HL-60/S4 treated with phorbol 12-myristate 13-acetate at 8.2 ng/mL for 4 days and 3 days (cell line): ENCODE data around the gene VGF.

Experiments
- in situ Hi-C: fragments of 300-500 bp; cut with MboI; formaldehyde crosslinking; loops from 2 replicates; pipeline ENCODE4 v1.15.0; 2022; ENCODE audit warnings: low sequenced_read_pairs

VGF gene

GRCh38 chr7:101186194-101186593, 20.8 kb upstream of the VGF start:
- in situ Hi-C loops, result no loop called here

DNA sequence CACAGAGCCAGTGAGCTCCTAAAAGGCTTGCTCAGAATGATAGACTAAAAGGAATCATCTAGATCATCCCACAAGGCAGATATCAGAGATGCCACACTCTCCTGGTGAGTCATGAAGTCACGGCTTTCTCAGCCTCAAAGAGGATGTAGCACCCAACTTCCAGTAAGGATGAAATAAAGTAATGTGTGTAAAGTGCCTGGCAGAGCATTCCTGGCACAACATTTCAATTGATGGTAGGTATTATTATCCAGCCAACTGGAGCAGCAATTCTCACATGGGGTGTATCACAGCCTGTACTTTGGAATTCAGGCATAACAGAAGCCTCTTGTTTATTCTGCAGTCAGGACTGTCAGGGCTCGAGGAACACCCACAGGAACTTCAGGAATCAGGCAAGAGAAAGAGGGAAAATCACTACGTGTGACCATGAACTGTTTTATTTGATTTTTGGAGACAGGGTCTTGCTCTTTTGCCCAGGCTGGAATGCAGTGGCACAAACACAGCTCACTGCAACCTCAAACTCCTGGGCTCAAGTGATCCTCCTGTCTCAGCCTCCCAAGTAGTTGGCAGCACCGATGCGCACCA, 20.0 kb upstream of the VGF start:
- in situ Hi-C loops, result no loop called here

DNA sequence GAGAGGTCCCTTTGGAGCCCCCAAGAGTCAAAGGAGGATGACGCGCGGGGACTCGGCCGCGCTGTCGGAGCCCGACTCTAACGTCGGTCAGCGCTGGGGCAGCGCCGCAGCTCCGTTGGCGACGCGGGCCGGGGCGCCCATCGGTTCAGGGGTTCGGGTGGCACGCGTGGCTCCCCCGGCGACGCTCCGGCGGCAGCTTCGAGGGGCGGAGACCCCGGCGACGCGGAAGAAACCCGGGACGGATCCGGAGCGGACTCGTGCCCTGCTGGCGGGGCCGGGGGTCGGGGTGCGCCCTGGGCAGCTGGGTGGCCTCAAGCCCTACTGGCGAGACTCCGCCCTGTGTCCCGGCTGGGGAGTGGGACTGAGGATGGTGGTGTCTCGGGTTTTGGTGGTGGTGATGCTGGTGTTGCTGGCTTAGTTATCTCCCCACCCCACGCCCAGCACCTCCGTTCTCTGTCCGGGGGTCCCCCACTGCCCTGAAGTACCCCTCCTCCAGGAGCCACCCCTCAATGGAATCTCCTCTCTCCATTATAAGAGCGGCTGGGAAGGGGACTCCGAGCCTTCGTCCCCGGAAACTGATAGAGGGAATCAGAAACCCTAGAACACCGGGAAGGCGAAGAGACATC, 14.9 kb upstream of the VGF start, which contains the start of gene NAT16:
TSS of gene NAT16 (minus strand) at position 164 of the 626 bp plus-strand sequence. CDS start 5,486 bp downstream, outside the sequence.
- in situ Hi-C loops, result no loop called here

- in situ Hi-C loops, result no loop called here
Observed at GRCh38 chr7:101179713-101180112, 14.3 kb upstream of the VGF start.

DNA sequence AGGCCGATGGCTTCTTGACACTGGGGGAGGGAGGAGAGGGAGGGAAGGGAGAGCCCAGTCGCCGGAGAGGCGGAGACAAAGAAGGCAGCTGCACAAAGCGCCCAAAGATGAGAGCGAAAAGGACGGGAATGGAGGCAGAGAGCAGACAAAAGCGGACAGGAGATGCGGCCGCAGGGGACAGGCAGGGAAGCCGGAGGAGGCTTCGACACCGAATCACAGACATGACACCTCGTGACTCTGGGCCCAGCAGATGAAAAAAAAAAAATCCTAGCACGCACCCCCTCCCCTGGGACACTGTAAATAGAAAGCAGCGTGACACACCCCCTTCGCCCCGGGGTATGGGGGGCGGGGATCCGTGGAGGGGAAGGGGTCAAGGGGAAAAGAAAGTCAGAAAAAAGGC, 13.7 kb upstream of the VGF start:
- in situ Hi-C loops, result no loop called here

- in situ Hi-C loops, result no loop called here
Observed at GRCh38 chr7:101177644-101178043, 12.3 kb upstream of the VGF start.

- in situ Hi-C loops, result no loop called here
Observed at GRCh38 chr7:101175664-101176063, 10.3 kb upstream of the VGF start.

DNA sequence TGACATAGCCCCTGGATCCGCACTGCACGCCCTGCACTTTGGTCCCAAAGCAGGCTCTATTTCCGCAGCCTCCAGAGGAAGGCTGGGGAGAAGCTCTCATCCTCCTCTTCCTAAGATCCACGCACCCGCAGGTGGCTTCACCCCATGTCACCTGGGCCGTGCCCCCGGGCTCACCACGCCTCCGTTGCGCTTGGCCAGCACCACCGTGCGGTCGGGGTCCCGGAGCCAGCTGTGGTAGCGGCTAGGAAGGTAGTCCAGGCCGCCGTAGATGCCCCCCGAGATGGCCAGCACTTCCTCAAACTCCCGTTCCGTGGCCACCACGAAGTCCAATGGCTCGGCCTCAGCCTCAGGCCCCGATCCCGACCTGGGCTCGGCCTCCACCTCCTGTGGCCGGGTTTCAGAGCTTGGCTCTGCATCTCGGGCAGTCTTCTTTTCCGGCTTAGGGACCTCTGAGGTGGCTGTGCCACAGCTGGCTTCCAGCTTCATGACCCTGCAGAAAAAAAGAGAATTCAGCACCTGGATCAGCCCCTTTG, 9.0 kb upstream of the VGF start:
- in situ Hi-C loops, result no loop called here

DNA sequence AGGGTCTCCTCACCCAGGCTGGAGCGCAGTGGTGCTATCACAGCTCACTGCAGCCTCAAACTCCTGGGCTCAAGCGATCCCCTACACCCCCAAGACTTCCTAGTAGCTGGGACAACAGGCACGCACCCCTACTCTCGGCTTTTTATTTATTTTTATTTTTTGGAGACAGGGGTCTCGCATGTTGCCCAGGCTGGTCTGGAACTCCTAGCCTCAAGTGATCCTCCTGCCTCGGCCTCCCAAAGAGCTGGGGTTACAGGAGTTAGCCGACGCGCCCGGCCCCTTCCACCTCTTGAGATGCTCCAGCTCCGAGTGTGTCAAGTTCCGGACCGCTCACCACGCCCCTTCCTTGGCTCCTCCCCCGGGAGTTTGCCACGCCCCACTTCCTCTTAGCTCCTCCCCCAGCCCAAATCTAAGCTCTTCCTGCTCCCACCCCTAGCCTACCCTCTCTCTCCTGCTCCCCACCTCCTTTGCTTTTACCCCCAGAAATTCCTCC, 8.4 kb upstream of the VGF start:
- in situ Hi-C loops, result no loop called here

- in situ Hi-C loops, result no loop called here
Observed at GRCh38 chr7:101172854-101173751, 7.7 kb upstream of the VGF start.

DNA sequence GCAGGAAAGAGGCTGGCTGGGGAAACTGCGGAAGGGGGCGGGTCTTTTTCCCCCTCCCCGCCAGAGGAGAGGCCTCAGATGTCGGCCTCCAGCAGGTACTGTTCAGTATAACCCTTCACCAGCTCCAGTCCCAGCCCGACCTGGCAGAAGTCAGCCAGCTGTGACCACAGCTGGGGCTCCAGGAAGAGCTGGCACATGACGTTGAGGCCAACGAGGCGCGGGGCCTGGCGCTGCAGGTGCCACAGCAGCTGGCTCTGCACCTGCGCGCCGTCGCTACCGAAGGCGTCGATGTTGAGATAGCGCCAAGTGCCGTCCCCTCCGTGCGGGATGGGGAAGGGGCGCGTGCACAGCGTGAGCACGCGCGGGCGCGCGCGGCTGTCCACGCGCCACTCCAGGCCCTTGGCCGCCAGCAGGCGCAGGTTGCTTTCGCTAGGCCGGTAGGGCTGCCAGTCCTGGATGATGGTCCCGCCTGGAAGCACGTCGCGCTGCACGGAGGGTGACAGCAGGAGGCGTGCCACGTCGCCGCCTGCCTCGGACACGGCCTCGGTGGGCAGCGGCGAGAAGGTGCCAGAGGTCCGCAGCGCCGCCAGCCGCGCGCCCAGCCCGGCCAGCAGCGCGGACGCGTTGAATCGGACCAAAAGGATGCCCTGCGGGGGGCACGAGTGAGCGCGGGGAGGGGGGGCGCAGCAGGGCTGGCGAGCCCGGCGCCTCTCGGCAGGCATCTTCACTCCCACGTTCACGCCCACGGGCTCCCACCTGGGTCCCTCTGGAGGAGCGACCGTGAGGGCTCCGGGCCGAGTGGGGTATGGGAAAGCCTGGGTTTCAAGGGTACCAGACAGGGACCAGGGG, 6.9 kb upstream of the VGF start:
- in situ Hi-C loops, result no loop called here

DNA sequence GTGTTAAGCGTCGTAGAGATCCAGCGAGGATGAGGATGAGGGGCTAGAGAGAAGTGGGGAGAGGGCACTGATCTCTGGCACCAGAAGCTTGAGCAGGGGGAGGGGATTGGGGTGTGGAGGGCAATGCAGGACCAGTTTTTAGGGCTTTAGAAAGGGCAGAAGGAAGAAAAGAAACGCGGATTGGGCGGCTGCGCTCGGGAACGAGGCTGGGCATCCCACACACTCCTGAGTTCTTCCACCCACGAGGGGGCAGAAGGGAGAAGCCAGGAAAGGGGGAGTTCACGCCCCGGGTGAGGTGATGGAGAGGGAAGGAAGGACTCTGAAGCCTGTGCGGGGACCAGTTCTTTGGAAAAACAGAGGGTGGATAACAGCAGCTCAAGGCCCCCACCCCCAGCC, 6.1 kb upstream of the VGF start:
- in situ Hi-C loops, result no loop called here

DNA sequence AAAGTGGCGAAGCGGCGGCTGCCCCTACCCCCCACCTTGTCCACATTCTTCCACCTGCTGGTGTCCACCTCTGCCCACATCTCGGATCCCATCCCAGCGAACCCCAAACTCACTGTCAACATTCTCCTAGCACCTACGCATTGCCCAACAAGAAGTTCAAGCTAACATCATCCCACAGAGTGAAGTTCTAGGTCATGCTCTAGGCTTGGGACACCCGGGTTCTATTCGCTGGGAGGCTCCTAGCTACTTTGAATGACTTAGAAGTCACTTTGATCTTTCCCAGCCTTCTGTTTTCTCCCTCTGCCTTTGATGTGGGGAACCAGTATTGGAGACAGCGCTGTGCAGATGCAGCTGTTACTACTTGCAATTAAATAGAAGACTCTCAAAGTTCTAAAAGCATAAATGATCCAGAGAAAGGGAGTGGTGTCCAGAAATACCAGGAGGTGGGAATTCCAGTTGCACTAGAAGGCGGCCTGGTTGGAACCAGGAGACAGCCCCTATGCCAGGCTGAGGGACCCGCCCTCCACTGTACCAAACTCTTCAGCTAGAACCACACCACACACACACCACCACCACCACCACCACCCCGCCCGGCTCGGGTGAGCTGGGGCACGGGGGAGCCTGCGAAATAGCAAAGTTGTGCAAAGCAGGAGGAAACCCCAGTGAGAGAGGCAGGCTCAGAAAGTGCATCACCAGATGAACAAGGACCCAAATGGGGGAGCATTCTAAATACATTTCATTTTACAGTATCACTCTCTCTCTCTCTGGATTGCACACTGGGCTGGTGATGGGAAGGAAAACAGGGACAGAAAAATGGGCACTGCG, 5.5 kb upstream of the VGF start:
- in situ Hi-C loops, result no loop called here

- in situ Hi-C loops, result no loop called here
Observed at GRCh38 chr7:101169838-101170551, 4.6 kb upstream of the VGF start.

DNA sequence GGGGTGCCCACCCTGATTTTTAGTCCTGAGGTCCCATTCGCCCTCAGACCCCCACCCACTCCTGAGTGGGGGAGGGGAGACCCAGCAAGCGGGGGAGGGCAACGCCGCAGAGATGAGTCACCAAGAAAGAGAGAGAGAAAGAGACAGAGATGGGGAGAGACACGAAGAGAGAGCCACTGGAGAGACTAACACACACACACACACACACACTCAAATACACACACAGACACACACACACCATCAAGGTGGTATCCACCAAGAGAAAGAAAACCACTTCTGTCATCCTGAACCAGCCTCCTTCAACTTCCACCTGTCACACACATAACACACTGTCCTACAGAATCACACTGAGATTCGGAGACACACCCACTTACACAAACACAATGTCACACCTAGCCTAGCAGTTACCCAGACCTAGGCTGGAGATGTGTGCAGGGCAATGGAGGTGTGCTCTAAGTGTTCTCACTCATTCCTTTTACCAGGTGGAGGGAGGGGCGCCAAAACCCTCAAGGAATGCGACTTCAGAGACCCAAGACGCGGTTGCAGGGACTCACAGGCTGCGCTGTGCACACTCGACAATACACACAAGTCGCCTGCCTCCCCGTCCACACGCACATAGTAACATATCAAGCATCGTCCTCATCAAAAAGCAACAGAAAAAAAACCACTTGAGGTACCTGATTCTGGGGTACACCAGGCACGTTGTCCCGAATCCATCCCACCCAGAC, 3.9 kb upstream of the VGF start:
- in situ Hi-C loops, result no loop called here

GRCh38 chr7:101168412-101169049, 3.2 kb upstream of the VGF start:
- in situ Hi-C loops, result no loop called here

DNA sequence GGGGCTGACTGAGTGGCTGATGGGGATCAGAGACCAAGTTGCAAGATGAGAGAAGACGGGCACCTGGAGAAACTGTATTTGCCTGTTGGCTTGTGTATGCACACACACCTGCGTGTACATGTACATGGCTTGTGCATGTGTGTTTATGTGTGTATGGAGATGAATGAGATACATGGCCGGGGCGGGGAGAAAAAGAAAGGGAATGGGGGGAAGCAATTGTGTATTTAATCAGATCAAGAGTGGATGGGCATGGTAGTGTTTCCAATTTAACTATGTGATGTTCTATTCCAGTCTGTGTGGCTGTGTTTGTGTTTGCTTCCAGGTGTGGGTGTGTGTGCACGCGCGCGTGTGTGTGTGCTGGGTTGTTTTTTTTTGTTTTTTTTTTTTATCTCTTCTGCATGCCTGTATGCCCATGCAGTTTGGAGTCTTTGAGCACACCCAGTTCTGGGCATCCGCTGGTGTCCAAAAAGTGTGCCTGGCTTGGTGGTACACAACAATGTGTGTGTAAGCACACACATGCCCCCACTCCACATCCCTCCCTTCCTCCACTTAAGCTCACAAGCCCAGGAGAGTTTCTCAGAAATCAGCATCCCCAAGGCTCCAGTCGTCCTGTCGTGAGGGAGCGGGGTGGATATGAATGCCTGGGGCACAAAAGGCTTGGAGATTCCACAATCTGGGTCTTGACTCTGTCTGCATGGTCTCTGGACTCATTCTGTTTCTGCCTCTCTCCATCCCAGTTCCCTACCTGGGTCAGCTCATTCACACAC, 2.5 kb upstream of the VGF start:
- in situ Hi-C loops, result no loop called here
